Type B pancreatic cell (in vitro differentiated cells): ENCODE results near the gene GNLY. TPM values are rescaled to one million over a fixed set of nuclear protein-coding genes. Genes with fewer than 3 reads are reported as not detected.

ENCODE experiments used
- DNase-seq: peaks from one replicate; pipeline ENCODE4 v3.0.0; 2021; ENCODE audit warnings: mixed read lengths; ENCODE audit not compliant: unreplicated experiment; ENCODE audit errors: extremely low spot score
- H3K27ac Mint-ChIP-seq: 2 replicates; pipeline ENCODE4 v1.8.0; 2021; ENCODE audit warnings: mild to moderate bottlenecking, mixed read lengths
- H3K27me3 Mint-ChIP-seq: 2 replicates; pipeline ENCODE4 v1.8.0; 2021; ENCODE audit warnings: mixed read lengths
- H3K36me3 Mint-ChIP-seq: 2 replicates; pipeline ENCODE4 v1.8.0; 2021; ENCODE audit warnings: mixed read lengths
- H3K4me1 Mint-ChIP-seq: one replicate; pipeline ENCODE4 v1.8.0; 2021; ENCODE audit warnings: mixed read lengths; ENCODE audit not compliant: unreplicated experiment
- H3K4me3 Mint-ChIP-seq: 2 replicates; pipeline ENCODE4 v1.8.0; 2021; ENCODE audit warnings: mild to moderate bottlenecking, mixed read lengths
- H3K9me3 Mint-ChIP-seq: 2 replicates; pipeline ENCODE4 v1.8.0; 2021; ENCODE audit warnings: mixed read lengths
- CTCF ChIP-seq: fragments of 200-600 bp; sonication (generic); conservative IDR thresholded peaks from 2 replicates; pipeline ENCODE4 v1.5.0; 2021; ENCODE audit warnings: antibody characterized with exemption, mild to moderate bottlenecking
- total RNA-seq: library from RNA; stranded (reverse); gene quantifications from 2 replicates; pipeline ENCODE4 v1.2.1, GENCODE V29; 2021; ENCODE audit warnings: low replicate concordance

Gene GNLY
- total RNA-seq, 1 donor from 2014 or later, result not detected

- no peak for TF ChIP-seq CTCF
- peaks cover 10% of the 10 kb centered on the region for H3K9me3 Mint-ChIP-seq
- no peak overlapping the region for H3K4me3 Mint-ChIP-seq
- peaks cover 8% of the 10 kb centered on the region for H3K27me3 Mint-ChIP-seq
- no peak for DNase-seq
- H3K4me1 Mint-ChIP-seq, result peaks cover 20% of the 10 kb centered on the region
- H3K36me3 Mint-ChIP-seq, result no peaks in the 10 kb centered on the region
- no peak overlapping the region for H3K27ac Mint-ChIP-seq
These were observed 28.4 kb downstream of the GNLY start for GRCh38 chr2:85722519-85722918.

DNA sequence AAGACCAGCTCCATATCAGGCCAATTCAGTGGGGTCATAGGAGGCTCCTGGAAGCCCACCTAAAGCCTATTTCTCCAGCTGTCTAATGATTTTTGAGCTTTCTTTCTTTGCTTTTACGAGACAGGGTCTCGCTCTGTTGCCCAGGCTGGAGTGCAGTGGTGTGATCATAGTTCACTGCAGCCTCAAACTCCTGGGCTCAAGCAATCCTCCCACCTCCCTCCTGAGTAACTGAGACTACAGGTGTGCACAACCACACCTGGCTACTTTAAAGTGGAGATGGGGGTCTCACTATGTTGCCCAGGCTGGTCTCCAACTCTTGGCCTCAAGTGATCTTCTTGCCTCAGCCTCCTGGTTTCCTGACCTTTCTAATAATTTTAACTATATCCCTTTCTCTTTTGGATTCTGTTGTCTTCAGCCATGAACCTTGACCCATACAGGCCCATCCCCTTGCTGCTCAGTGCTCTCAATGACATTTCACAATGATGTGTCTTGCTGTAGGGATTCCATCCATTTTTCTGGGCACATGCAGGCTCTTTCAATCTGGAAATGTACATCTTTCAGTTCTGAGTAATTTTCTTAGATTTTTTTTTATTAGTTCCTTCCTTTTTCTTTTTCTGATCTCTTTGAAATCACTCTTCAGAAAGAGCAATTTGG lies 29.7 kb downstream of the GNLY start:
- peaks cover 10% of the 10 kb centered on the region for H3K9me3 Mint-ChIP-seq

DNA sequence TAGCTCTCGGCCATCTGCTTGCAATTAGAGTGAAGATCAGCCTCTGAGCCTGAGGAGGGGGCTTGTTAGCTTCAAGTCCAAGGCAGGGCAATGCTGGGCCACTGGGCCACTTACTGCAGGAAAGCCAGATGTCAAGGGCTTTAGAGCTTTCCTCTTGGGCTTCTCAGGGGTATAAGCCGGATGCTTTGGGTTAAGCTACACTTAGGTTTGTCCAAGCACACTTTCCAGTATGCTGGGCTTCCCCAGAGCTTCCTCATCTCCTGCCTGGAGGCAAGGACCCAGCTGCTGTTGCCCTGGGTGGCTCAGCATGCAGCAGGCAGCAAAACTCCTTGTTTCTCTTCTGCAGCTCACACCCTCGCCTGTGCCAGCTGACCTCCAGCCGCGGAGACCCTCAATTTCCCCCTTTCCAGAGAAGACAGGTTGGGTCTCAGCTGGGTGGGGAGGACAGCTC lies 30.6 kb downstream of the GNLY start:
- H3K4me3 Mint-ChIP-seq, result no peak overlapping the region
- H3K4me1 Mint-ChIP-seq, result peaks cover 24% of the 10 kb centered on the region
- no peak for TF ChIP-seq CTCF
- H3K27me3 Mint-ChIP-seq, result peaks cover 26% of the 10 kb centered on the region
- H3K36me3 Mint-ChIP-seq, result no peaks in the 10 kb centered on the region
- peaks cover 10% of the 10 kb centered on the region for H3K9me3 Mint-ChIP-seq
- DNase-seq, result no peak
- H3K27ac Mint-ChIP-seq, result no peak overlapping the region

More for the DNA sequence above, 29.7 kb downstream of the GNLY start:
- no peaks in the 10 kb centered on the region for H3K36me3 Mint-ChIP-seq
- no peak overlapping the region for H3K27ac Mint-ChIP-seq
- H3K4me1 Mint-ChIP-seq, result peaks cover 15% of the 10 kb centered on the region
- no peak for DNase-seq
- H3K4me3 Mint-ChIP-seq, result no peak overlapping the region
- H3K27me3 Mint-ChIP-seq, result peaks cover 16% of the 10 kb centered on the region
- TF ChIP-seq CTCF, result no peak

GRCh38 chr2:85725451-85725850 lies 31.3 kb downstream of the GNLY start:
- no peak overlapping the region for H3K4me3 Mint-ChIP-seq
- TF ChIP-seq CTCF, result no peak
- H3K27me3 Mint-ChIP-seq, result peaks cover 22% of the 10 kb centered on the region
- no peaks in the 10 kb centered on the region for H3K36me3 Mint-ChIP-seq
- no peak overlapping the region for H3K27ac Mint-ChIP-seq
- H3K4me1 Mint-ChIP-seq, result peaks cover 25% of the 10 kb centered on the region
- H3K9me3 Mint-ChIP-seq, result peaks cover 6% of the 10 kb centered on the region
- no peak for DNase-seq

GRCh38 chr2:85727798-85728197 lies 33.6 kb downstream of the GNLY start:
- Mint-ChIP-seq H3K4me3 (no peak overlapping the region), H3K9me3 (no peaks in the 10 kb centered on the region), H3K27me3 (peaks cover 22% of the 10 kb centered on the region), H3K36me3 (no peaks in the 10 kb centered on the region), H3K27ac (no peak overlapping the region), H3K4me1 (peaks cover 38% of the 10 kb centered on the region)
- no peak for DNase-seq
- no peak for TF ChIP-seq CTCF

DNA sequence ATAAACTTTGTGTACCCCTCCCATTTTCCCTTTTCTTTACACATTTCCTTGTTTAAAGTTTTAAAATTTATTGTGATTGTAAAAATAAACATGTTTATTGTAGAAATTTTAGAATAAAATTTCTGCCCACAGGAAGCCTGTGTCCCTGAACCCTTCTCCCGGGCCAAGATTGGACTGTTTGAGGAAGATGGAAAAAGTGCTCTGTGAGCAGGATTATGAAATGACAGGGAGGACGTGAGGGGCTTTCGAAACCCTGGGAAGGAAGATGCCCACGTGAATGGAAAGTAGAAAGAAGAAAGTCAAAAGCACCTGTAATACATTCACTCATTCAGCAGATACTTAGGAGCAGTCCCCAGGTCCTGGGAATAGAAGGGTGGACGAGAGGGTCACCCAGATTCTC lies 34.2 kb downstream of the GNLY start:
- DNase-seq, result no peak
- Mint-ChIP-seq H3K4me1 (peaks cover 41% of the 10 kb centered on the region), H3K27me3 (peaks cover 22% of the 10 kb centered on the region), H3K36me3 (no peaks in the 10 kb centered on the region), H3K27ac (no peak overlapping the region), H3K4me3 (no peak overlapping the region), H3K9me3 (no peaks in the 10 kb centered on the region)
- no peak for TF ChIP-seq CTCF
